ENCODE data around the gene B3GLCT. TPM values are rescaled to one million over a fixed set of nuclear protein-coding genes. Genes with fewer than 3 reads are reported as not detected.

The B3GLCT gene
- total and polyA plus RNA-seq, 10 of the 15 experiments (the other 5 are each of a cell fraction or from before 2014, with no cell fraction given): 0.07 to 0.89 (median 0.25) TPM

DNA sequence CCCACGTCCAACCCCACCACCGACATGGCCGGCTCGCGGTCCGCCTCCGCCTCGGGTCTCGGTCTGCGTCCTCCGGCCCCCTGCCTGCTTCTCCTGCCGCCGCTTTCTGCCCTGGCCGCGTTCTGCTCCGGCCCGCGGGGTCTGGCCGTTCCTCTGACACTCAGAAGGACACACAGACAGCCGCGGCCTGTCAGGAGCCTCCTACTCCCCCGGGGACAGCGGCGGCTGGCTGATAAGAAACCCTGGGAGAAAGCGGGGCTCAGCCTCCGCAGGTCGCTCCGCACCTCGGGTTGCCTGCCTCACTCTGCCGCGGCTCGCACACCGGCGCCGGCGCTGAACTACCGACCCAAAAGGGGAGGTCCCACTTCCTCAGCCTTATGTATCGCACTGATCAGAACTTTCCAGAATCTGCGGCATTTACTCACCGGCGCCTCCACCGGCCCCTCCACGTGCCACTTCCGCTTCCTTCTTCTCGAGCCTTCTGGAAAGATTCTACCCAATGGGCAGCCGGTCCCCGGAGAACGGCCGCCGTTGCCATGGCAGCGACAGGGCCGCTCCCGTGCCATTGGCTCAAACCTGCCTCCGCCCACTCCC, 38.1 kb upstream of the B3GLCT start, which contains the start of gene HSPH1 (continued):
- TF ChIP-seq SKIL (IDR thresholded peaks at IDR 0.05; ENCODE audit: low read depth, poor library complexity, severe bottlenecking) (no peak), BACH1 (IDR thresholded peaks at IDR 0.05; ENCODE audit: borderline replicate concordance) (0 out of 2 replicates have a peak, but pooled peaks have one; percentile 31), PKNOX1 (IDR thresholded peaks at IDR 0.05) (peak; percentile 66), CREM (IDR thresholded peaks at IDR 0.05; ENCODE audit: low read depth) (no peak), BHLHE40 (IDR thresholded peaks at IDR 0.05; ENCODE audit: borderline replicate concordance in 1 of 2, low read depth in 2 of 2, low read length in 1 of 2) (peak; percentile 96 to 97), MTA2 (IDR thresholded peaks at IDR 0.05; ENCODE audit: low read depth) (no peak), PAX8 (IDR thresholded peaks at IDR 0.05) (no peak), ZBED1 (IDR thresholded peaks at IDR 0.05; ENCODE audit: borderline replicate concordance) (no peak), NR2C2 (IDR thresholded peaks at IDR 0.05; ENCODE audit: borderline replicate concordance, control insufficient read depth, insufficient read length, low read depth) (no peak), TAF1 (IDR thresholded peaks at IDR 0.05; ENCODE audit: borderline replicate concordance, low read depth, low read length) (peak; percentile 85; the same call in 1 of the 2 replicates), SPI1 (IDR thresholded peaks at IDR 0.05; ENCODE audit: borderline replicate concordance, insufficient read depth, low read depth, low read length) (peak; percentile 81), RFX5 (IDR thresholded peaks at IDR 0.05; ENCODE audit: low read depth, low read length) (peak; percentile 93)
- TF ChIP-seq, protein P1, sequence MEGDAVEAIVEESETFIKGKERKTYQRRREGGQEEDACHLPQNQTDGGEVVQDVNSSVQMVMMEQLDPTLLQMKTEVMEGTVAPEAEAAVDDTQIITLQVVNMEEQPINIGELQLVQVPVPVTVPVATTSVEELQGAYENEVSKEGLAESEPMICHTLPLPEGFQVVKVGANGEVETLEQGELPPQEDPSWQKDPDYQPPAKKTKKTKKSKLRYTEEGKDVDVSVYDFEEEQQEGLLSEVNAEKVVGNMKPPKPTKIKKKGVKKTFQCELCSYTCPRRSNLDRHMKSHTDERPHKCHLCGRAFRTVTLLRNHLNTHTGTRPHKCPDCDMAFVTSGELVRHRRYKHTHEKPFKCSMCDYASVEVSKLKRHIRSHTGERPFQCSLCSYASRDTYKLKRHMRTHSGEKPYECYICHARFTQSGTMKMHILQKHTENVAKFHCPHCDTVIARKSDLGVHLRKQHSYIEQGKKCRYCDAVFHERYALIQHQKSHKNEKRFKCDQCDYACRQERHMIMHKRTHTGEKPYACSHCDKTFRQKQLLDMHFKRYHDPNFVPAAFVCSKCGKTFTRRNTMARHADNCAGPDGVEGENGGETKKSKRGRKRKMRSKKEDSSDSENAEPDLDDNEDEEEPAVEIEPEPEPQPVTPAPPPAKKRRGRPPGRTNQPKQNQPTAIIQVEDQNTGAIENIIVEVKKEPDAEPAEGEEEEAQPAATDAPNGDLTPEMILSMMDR (IDR thresholded peaks at IDR 0.05 in 2 of 3, conservative IDR thresholded peaks at IDR 0.05 in 1 of 3; ENCODE audit: control insufficient read depth in 2 of 3, extremely low read depth in 1 of 3, insufficient read depth in 1 of 3, low read depth in 3 of 3, low read length in 3 of 3): peak in 2 of 3 experiments; percentile 24 to 25; a peak in 3 of 6 replicates
- TF ChIP-seq, protein P2, sequence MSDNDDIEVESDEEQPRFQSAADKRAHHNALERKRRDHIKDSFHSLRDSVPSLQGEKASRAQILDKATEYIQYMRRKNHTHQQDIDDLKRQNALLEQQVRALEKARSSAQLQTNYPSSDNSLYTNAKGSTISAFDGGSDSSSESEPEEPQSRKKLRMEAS (IDR thresholded peaks at IDR 0.05; ENCODE audit: low read depth, low read length): peak; percentile 93
- TF ChIP-seq, protein P3, sequence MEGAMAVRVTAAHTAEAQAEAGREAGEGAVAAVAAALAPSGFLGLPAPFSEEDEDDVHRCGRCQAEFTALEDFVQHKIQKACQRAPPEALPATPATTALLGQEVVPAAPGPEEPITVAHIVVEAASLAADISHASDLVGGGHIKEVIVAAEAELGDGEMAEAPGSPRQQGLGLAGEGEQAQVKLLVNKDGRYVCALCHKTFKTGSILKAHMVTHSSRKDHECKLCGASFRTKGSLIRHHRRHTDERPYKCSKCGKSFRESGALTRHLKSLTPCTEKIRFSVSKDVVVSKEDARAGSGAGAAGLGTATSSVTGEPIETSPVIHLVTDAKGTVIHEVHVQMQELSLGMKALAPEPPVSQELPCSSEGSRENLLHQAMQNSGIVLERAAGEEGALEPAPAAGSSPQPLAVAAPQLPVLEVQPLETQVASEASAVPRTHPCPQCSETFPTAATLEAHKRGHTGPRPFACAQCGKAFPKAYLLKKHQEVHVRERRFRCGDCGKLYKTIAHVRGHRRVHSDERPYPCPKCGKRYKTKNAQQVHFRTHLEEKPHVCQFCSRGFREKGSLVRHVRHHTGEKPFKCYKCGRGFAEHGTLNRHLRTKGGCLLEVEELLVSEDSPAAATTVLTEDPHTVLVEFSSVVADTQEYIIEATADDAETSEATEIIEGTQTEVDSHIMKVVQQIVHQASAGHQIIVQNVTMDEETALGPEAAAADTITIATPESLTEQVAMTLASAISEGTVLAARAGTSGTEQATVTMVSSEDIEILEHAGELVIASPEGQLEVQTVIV (IDR thresholded peaks at IDR 0.05; ENCODE audit: borderline replicate concordance, partially characterized antibody): peak; percentile 64
- TF ChIP-seq, protein P4, sequence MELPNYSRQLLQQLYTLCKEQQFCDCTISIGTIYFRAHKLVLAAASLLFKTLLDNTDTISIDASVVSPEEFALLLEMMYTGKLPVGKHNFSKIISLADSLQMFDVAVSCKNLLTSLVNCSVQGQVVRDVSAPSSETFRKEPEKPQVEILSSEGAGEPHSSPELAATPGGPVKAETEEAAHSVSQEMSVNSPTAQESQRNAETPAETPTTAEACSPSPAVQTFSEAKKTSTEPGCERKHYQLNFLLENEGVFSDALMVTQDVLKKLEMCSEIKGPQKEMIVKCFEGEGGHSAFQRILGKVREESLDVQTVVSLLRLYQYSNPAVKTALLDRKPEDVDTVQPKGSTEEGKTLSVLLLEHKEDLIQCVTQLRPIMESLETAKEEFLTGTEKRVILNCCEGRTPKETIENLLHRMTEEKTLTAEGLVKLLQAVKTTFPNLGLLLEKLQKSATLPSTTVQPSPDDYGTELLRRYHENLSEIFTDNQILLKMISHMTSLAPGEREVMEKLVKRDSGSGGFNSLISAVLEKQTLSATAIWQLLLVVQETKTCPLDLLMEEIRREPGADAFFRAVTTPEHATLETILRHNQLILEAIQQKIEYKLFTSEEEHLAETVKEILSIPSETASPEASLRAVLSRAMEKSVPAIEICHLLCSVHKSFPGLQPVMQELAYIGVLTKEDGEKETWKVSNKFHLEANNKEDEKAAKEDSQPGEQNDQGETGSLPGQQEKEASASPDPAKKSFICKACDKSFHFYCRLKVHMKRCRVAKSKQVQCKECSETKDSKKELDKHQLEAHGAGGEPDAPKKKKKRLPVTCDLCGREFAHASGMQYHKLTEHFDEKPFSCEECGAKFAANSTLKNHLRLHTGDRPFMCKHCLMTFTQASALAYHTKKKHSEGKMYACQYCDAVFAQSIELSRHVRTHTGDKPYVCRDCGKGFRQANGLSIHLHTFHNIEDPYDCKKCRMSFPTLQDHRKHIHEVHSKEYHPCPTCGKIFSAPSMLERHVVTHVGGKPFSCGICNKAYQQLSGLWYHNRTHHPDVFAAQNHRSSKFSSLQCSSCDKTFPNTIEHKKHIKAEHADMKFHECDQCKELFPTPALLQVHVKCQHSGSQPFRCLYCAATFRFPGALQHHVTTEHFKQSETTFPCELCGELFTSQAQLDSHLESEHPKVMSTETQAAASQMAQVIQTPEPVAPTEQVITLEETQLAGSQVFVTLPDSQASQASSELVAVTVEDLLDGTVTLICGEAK (IDR thresholded peaks at IDR 0.05; ENCODE audit: borderline replicate concordance): peak; percentile 88; the same call in 1 of the 2 replicates
